ENCODE data around the gene STAG2.

GRCh38 chrX:124145749-124146148 lies 184.2 kb downstream of the STAG2 start:
- TF ChIP-seq CTCF (IDR thresholded peaks at IDR 0.05) (no peak), EZH2 (IDR thresholded peaks at IDR 0.05) (no peak)

Measured in neural progenitor cell (in vitro differentiated cells).